GM15510 (cell line): ENCODE data around the gene HSPA12B.

Source experiments
- POLR2A ChIP-seq: IDR thresholded peaks from 3 replicates; pipeline ENCODE4 v1.6.1; 2011; ENCODE audit warnings: borderline replicate concordance; ENCODE audit not compliant: insufficient read length; ENCODE audit errors: extremely low read depth

Gene HSPA12B

GRCh38 chr20:3758566-3758965 lies 26.1 kb downstream of the HSPA12B start:
- no peak for TF ChIP-seq POLR2A

DNA sequence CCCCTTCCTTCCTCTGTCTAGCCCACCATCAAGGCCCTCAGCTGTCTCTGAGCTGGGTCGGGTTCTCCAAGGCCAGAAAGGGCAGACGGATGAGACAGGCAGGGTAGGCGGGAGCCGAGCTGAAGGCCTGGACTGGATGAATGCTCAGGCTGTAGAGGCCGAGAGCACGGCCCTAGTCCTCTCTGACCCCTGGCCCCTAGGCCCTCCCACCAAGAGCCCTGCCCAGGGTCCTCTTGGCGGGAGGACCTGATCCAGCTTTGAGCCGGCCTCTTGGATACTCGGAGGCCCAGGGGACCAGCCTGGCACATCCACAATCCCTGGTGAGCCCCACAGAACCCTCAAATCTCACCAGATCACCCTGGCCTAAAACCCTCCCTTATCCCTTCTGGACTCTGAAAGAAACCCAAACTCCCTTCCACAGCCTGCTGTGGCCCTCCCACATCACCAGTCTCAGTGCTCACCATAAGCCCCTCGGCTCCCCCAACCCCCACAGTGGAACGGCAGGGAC lies 26.9 kb downstream of the HSPA12B start:
- TF ChIP-seq POLR2A, result no peak

- TF ChIP-seq POLR2A, result no peak
Observed at GRCh38 chr20:3759884-3760283, 27.4 kb downstream of the HSPA12B start.

GRCh38 chr20:3760655-3761348 lies 28.3 kb downstream of the HSPA12B start:
- TF ChIP-seq POLR2A, result no peak

GRCh38 chr20:3763671-3764601 lies 31.5 kb downstream of the HSPA12B start:
- TF ChIP-seq POLR2A, result no peak

DNA sequence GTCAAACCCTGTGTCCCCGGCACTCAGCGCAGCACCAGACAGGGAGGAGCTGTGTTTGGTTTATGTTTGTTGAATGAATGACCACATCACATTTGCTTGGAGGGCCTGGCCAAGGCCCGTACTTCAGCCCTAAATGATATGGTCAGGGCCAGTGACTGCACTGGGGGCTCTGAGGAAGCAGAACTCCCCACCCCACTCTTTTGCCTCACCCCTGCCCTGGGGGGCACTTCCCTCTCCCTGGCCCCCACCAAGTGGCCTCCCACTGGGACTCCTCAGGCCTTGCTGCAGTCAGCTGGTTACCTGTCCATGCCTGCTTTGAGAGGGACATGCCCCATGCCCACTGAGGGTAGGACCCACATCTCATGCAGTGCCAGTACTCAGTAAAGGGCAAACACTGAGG lies 32.2 kb downstream of the HSPA12B start:
- TF ChIP-seq POLR2A, result no peak

GRCh38 chr20:3765171-3765882 lies 32.8 kb downstream of the HSPA12B start:
- TF ChIP-seq POLR2A, result no peak

DNA sequence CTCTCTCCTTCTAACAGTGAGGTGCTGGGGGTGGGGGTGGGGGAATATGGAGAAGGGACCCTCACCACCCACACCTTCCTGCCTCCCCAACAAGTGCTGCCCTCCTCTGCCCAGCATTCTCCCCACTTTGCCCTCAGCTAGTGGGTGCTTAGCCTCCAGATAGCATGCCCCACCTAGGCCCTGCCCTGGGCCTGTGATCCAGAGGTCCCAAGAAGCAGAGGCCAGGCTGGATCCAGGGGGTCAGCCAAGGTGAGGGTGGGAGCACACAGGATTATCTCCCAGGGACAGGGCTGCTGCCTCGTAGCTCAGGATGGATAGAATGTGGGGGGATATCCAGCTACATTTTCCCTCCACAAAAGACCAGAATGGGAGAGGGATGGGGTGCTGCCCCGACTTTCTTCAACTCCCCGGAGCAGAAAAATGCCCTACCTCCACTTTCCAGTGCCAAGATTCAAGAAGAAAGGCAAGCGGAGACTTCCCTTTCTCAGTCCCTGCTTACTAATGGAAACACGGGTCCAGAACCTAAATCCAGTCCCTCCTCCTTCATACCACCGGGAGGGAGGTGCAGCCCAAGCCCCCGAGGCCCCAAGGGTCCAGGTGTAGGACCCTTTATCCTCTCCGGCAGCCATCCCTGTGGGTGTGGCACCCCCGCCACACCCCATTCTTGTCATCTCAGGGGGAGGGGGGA lies 34.1 kb downstream of the HSPA12B start:
- no peak for TF ChIP-seq POLR2A

DNA sequence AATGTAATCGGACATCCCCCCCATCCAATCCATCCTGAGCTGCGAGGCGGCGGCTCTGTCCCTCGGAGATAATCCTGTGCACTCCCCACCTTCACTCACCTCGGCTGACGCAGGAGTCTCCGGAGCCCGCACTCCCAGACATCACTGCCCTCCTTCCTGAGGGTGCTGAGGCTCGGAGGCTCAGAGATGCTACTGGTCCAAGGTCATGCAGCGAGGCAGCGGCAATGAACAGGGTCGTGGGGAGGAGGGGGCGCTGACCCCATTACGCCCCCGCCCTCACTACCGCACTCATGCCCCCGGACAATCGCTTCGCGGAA lies 34.6 kb downstream of the HSPA12B start:
- TF ChIP-seq POLR2A, result no peak

- peak; percentile 69 for TF ChIP-seq POLR2A
Observed at GRCh38 chr20:3767427-3768341, 35.2 kb downstream of the HSPA12B start, which contains the start of gene ADISSP. Gene ADISSP (minus strand): TSS chr20:3767753. CDS start chr20:3760100, 7,653 bp downstream.

DNA sequence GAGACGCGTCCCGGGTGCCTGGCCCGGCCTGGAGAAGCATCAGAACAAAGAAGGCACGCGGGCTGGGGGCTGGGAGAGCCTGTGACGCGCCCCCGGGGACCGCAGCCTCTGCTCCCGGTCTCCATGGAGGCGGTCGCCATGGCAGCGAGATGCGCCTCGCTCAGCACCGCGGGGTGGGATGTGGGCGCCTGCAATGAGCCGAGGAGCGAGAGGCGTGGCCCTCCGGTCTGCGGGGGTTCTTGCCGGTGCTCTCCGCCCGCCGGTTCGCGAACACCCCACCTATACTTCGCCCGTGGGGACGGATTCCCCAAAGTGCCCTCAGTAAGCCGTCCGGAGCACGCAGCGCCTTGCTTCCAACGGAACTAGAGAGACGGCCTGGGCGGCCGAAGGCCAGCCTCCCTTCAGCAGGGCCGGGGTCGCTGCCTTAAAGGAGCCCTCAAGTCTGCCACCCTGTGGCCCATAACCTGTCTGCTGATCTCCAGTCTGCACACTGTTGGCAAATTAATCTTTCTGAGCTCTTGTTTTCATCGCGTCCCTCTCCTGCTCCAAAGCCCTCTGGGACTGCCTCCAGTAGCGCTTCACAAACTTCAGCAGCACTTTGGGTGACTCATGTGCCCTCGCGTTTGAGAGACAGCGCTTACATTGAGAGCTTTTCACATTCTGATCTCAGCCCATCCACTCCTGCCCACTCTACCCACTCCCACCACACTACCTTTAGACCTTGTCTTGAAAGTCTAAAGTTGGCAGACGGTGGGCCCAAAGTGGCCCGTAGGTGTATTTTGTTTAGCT lies 36.1 kb downstream of the HSPA12B start:
- TF ChIP-seq POLR2A, result no peak

- no peak for TF ChIP-seq POLR2A
Observed at GRCh38 chr20:3771552-3772058, 39.1 kb downstream of the HSPA12B start.

DNA sequence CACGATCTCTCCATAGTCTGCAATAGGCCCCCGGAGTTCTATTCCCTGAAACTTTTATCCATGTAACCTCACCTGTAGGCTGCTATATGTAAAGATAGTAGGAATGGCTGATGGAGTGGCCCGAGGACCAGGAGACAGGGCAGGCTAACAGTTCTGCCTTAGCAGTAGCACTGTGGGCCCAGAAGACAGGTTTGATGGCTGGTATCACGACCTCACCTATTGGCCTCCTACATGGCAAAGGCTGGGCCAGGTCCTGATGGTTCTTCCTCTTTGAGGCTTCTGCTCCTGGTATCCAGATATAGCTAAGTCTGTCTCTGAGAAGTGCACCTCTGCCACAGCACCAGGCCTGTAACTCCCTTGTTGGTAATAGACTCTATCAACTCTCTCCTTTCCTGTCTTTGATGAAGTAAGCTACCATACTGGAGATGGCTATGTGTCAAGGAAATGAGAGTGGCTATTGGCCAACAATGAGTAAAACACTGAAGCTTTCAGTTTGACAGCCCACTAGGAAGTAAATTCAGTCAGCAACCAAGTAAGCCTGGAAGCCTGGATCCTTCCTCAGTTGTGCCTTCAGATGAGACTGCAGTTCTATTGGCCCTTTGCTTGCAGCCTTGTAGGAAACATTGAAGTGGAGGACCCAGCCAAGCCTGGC lies 43.1 kb downstream of the HSPA12B start:
- no peak for TF ChIP-seq POLR2A

DNA sequence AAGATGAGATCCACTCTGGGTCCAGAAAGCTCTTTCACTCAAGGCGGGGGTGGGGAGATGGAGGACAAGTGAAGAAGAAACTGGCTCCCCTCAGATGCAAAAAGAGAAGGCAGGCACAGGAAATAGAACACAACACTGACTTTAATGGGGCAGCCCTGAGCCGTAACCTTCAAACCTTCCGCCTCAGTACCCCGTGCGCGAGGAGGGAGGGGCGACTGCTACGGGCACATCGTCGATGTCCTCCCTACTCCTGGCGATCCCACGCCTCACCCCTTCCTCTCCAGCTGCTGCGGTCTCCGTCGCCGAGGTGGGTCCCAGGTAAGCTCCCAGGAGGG lies 44.9 kb downstream of the HSPA12B start:
- no peak for TF ChIP-seq POLR2A
